ENCODE results near the gene GLA. TPM values are rescaled to one million over a fixed set of nuclear protein-coding genes. Genes with fewer than 3 reads are reported as not detected.

GLA gene
- total and polyA plus RNA-seq, 2 donors from 2014 or later = 23.9 to 34.7 TPM

GRCh38 chrX:101362757-101363156 lies 45.0 kb downstream of the GLA start:
- no peak overlapping the region for H3K27ac ChIP-seq (ENCODE audit: low read depth in 2 of 2, low read length in 2 of 2)
- H3K4me1 ChIP-seq (ENCODE audit: control insufficient read depth in 2 of 3, insufficient read depth in 2 of 3, low read depth in 1 of 3, low read length in 3 of 3) = no peaks in the 10 kb centered on the region
- FAIRE-seq = no peak
- intact Hi-C loops (cut with DNase I) = no loop called here
- no peaks in the 10 kb centered on the region for H3K9me3 ChIP-seq (ENCODE audit: control insufficient read depth in 2 of 3, insufficient read depth in 1 of 3, low read length in 3 of 3)
- H3K27me3 ChIP-seq (ENCODE audit: control insufficient read depth, insufficient read depth, low read length) = peaks cover 2% of the 10 kb centered on the region
- DNase-seq = no peak
- no peak for TF ChIP-seq CTCF (IDR thresholded peaks at IDR 0.05; ENCODE audit: borderline replicate concordance, extremely low read depth, insufficient read depth)
- no peaks in the 10 kb centered on the region for H3K36me3 ChIP-seq (ENCODE audit: control insufficient read depth in 2 of 3, insufficient read depth in 3 of 3, low read length in 3 of 3)
- H3K4me3 ChIP-seq (ENCODE audit: low read length in 3 of 3) = no peak overlapping the region
- H3K9ac ChIP-seq (ENCODE audit: low read length in 3 of 3) = no peak overlapping the region

- H3K36me3 ChIP-seq (ENCODE audit: control insufficient read depth in 2 of 3, insufficient read depth in 3 of 3, low read length in 3 of 3) = no peaks in the 10 kb centered on the region
- no peak for FAIRE-seq
- no peak overlapping the region for H3K27ac ChIP-seq (ENCODE audit: low read depth in 2 of 2, low read length in 2 of 2)
- H3K4me1 ChIP-seq (ENCODE audit: control insufficient read depth in 2 of 3, insufficient read depth in 2 of 3, low read depth in 1 of 3, low read length in 3 of 3) = no peaks in the 10 kb centered on the region
- intact Hi-C loops (cut with DNase I) = no loop called here
- no peaks in the 10 kb centered on the region for H3K9me3 ChIP-seq (ENCODE audit: control insufficient read depth in 2 of 3, insufficient read depth in 1 of 3, low read length in 3 of 3)
- peaks cover 2% of the 10 kb centered on the region for H3K27me3 ChIP-seq (ENCODE audit: control insufficient read depth, insufficient read depth, low read length)
- no peak for DNase-seq
- H3K4me3 ChIP-seq (ENCODE audit: low read length in 3 of 3) = no peak overlapping the region
- no peak overlapping the region for H3K9ac ChIP-seq (ENCODE audit: low read length in 3 of 3)
- TF ChIP-seq CTCF (IDR thresholded peaks at IDR 0.05; ENCODE audit: borderline replicate concordance, extremely low read depth, insufficient read depth) = no peak
Measured at GRCh38 chrX:101362116-101362515, 45.6 kb downstream of the GLA start.

GRCh38 chrX:101360390-101360789 lies 47.3 kb downstream of the GLA start:
- Histone ChIP-seq H3K36me3 (ENCODE audit: control insufficient read depth in 2 of 3, insufficient read depth in 3 of 3, low read length in 3 of 3) (no peaks in the 10 kb centered on the region), H3K27me3 (ENCODE audit: control insufficient read depth, insufficient read depth, low read length) (peaks cover 2% of the 10 kb centered on the region), H3K4me1 (ENCODE audit: control insufficient read depth in 2 of 3, insufficient read depth in 2 of 3, low read depth in 1 of 3, low read length in 3 of 3) (no peaks in the 10 kb centered on the region), H3K9me3 (ENCODE audit: control insufficient read depth in 2 of 3, insufficient read depth in 1 of 3, low read length in 3 of 3) (no peaks in the 10 kb centered on the region), H3K9ac (ENCODE audit: low read length in 3 of 3) (no peak overlapping the region), H3K27ac (ENCODE audit: low read depth in 2 of 2, low read length in 2 of 2) (no peak overlapping the region), H3K4me3 (ENCODE audit: low read length in 3 of 3) (no peak overlapping the region)
- FAIRE-seq (no peak), DNase-seq (no peak)
- intact Hi-C loops (cut with DNase I) = no loop called here
- no peak for TF ChIP-seq CTCF (IDR thresholded peaks at IDR 0.05; ENCODE audit: borderline replicate concordance, extremely low read depth, insufficient read depth)

- Histone ChIP-seq H3K27ac (ENCODE audit: low read depth in 2 of 2, low read length in 2 of 2) (no peak overlapping the region), H3K4me1 (ENCODE audit: control insufficient read depth in 2 of 3, insufficient read depth in 2 of 3, low read depth in 1 of 3, low read length in 3 of 3) (no peaks in the 10 kb centered on the region), H3K4me3 (ENCODE audit: low read length in 3 of 3) (no peak overlapping the region), H3K36me3 (ENCODE audit: control insufficient read depth in 2 of 3, insufficient read depth in 3 of 3, low read length in 3 of 3) (no peaks in the 10 kb centered on the region), H3K9me3 (ENCODE audit: control insufficient read depth in 2 of 3, insufficient read depth in 1 of 3, low read length in 3 of 3) (no peaks in the 10 kb centered on the region), H3K27me3 (ENCODE audit: control insufficient read depth, insufficient read depth, low read length) (peaks cover 2% of the 10 kb centered on the region), H3K9ac (ENCODE audit: low read length in 3 of 3) (no peak overlapping the region)
- DNase-seq (no peak), FAIRE-seq (no peak)
- intact Hi-C loops (cut with DNase I) = no loop called here
- TF ChIP-seq CTCF (IDR thresholded peaks at IDR 0.05; ENCODE audit: borderline replicate concordance, extremely low read depth, insufficient read depth) = no peak
Measured at GRCh38 chrX:101359966-101360365, 47.8 kb downstream of the GLA start.

Data from kidney (tissue), 14 donors.